HG03342 (cell line): ENCODE results near the gene S100A6.

Source experiments
- ATAC-seq: cut with Tn5 transposase; IDR thresholded peaks from one replicate; pipeline ENCODE4 v1.9.1; 2021; ENCODE audit warnings: mild to moderate bottlenecking, moderate library complexity; ENCODE audit not compliant: unreplicated experiment

Gene S100A6

DNA sequence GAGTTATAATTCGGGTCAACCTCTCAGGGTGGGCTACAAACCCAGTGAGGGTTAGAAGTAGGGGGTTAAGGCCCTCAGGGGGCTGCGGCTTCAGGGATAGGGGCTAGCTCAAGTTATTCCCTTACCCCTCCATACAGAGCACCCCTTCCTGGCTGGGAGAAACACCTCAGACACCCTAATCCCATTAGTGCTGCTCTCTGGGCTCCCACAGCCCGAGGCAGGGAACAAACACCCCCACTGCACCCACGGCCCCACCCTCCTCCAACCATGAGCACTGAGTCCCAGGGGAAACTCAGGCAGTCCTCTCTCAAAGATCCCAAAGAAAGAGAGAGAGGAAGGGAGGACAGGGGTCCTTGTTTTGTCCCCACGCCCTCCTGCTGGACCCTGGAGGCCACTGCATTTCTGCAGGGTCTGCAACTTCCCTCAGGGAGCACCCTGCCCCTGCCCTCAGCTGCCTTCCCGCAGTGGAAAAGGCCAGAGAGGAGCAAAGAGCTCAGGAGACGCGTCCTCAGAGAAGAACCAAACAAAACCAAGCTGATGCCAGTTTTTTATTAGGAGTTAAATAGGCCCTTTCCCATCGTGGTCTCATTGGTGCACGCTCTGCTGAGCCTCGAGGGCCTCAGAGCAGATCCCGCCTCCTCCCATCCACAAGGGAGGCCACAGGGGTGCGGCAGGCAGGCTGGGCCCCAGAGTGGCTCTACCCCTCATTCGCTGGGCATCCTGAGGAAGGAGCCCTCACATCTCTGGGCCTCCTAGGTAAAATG is 11.2 kb upstream of the S100A6 start:
- no peak for ATAC-seq

DNA sequence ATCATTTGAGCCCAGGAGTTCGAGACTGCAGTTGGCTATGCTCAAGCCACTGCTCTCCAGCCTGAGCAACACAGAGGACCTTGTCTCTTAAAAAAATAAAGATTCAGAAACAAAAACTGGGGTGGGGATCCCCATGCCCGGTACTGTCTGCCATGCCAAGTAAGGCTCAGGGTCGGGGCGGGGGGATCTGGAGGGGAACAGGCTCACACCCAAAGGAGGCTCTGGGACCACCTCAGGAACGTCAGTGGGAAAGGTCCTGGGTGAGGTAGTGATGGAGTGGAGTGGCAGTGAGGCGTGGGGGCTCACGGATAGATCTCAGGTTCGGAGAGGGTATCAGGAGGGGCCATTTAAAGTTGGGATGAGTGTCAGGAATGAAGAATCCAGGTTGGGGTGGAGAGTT is 10.6 kb upstream of the S100A6 start:
- no peak for ATAC-seq

DNA sequence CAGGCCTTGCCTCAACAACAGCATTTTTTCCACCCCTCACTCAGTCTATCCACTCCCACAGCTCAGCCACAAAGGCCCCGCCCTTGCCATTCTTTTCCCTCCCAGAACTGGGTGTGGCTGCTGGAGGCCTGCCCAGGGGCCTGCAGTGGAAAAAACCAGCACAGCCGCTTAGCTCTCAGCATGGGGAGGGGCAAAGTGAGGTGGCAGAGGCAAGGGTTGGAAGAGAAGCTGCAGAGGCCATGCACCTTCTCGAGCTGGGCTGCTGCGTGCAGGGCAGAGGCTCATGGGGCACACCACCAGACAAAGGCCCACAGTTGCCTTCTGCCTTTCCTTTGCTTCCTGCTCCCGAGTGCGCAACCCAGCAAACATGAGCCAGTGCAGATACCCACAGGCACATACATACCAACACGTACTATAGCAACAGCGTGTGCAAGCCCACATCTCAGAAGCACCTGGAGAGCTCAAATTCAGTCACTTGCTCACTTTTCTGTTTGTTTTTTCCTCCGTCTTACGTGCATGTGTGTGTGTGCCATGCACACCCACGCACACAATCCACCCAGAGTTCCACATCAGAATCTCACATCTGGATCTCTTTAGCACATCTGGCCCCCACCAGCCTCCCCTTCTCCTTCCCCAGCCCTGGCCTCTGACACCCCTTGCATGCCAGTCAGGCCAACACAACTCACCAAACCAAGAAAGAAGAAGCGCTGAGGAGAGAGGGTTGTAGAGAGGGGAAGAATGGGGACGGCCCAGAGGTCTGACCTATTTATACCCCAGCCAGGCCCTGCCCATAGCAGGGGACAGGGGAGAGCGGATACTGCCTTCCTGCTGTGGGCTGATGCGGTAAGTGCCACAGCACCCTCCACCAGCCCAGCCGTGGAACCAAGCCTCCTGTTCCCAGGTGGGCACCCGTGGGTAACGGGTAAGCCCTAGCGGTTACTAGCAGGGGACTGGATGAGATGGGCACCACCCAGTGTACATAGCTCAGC is 9.6 kb upstream of the S100A6 start, which contains the start of gene S100A4:
S100A4 (minus strand) TSS at position 740 of the 989 bp plus-strand sequence. CDS start 1,012 bp downstream, outside the sequence.
- ATAC-seq, result peak; percentile 48

DNA sequence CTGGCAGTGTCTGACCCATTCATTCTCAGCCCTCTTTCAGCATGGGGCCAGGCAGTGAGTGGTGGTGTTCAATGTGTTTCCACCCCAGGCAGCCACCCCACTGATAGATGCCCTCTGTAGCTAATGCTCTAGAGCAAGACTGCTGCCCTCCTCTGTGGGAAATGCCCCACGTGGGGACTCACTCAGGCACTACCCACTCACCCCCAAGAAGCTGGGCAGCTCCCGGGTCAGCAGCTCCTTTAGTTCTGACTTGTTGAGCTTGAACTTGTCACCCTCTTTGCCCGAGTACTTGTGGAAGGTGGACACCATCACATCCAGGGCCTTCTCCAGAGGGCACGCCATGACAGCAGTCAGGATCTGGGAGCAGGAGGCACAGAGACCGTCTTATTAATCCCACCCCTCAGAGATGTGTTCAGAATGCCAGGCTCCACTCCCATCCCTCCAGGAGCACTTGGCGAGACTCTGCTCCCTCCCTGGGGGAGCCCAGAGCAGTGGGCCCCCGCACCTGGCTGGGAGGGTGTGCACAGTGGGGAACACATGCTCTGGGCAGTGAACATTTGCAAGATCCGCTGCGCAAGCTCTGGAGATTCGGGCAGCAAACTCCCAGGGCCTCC is 8.8 kb upstream of the S100A6 start:
- ATAC-seq, result no peak

DNA sequence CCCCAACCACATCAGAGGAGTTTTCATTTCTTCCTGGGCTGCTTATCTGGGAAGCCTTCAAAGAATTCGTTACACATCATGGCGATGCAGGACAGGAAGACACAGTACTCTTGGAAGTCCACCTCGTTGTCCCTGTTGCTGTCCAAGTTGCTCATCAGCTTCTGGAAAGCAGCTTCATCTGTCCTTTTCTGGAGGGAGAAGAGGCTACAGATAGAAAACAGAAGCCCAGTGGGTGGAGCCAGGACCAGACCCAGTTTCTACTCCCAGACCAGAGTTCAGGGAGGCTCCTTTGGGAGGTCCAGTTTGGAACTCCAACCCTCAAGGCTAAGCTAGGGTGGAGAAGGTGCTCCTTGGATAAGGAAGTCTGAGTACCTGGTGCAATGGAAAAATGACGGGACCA is 7.9 kb upstream of the S100A6 start:
- ATAC-seq, result no peak

DNA sequence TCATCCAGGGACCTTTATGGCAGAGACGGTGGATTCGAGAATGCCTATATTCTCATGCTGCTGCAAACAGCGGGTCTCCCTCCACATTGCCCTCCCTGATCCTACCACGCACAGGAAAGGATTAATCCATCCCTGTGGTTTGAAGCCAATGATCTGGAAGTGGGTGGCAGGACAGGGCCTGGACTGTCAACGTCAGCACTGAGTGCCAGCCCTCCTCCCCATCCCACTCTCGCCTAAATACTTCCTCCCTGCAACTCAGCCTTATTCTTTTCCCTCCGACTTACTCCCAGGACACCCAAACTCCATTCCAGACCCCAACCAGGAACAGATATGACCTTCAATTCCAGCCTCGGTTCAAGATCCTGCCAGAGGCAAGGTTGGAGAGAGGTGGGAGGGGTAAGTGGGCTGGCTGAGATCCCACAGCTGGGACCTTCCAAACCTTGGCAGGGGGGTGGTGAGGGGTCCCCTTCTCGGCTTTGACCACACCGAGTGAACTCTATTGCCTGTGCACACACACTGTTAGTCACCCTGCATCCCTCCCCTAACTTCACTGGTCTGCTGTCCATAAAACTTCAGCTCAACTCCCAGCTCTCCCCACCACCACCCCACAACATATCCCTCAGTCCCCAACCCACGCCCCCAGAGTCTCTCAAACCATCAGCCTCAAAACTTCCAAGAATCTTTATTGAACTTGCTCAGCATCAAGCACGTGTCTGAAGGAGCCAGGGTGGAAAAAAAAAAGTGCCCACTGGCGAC is 7.3 kb upstream of the S100A6 start:
- ATAC-seq, result no peak

DNA sequence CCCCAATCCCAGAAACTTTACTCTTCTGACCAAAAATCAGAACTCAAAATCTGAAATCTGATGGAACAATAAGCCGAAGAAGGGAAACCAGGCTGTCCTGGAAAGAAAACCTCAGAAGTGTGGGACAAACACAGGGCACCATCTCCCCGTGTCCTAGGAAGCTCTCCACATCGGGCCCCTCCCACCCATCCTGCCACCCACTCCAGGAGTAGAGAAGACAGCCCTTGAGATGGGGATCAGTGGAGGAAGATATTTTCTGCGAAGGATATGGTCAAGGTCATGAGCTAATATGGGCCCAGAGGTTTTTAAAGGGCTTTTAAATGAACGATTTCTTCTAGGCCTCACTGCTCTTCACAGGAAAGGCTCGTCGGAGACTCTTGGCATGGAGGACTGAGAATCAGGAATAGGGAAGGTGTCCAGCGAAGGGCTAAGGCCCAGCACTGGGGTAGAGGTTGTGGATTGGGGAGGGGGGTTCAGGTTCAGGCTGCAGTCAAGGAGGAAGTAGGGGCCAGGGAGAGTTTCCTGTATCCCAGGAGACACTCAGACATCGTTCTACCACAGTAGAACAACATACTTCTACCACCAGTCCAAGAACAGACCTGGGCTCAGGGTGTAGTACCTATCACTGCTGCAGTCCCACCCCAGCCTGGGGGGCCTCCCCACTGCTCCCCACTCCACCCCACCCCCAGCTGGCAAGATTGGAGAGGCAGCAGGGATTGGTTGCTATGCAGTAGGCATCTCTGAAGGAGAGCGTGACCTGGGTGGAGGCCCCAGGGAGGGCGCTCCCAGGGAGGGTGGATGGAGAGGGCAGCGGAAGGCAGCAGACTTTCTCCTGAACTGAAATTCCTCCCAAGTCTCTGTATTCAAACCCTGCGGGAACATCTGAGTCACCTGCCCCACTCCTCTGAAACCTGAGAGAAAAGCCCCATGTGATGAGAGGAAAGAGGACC is 6.1 kb upstream of the S100A6 start:
- ATAC-seq, result no peak

DNA sequence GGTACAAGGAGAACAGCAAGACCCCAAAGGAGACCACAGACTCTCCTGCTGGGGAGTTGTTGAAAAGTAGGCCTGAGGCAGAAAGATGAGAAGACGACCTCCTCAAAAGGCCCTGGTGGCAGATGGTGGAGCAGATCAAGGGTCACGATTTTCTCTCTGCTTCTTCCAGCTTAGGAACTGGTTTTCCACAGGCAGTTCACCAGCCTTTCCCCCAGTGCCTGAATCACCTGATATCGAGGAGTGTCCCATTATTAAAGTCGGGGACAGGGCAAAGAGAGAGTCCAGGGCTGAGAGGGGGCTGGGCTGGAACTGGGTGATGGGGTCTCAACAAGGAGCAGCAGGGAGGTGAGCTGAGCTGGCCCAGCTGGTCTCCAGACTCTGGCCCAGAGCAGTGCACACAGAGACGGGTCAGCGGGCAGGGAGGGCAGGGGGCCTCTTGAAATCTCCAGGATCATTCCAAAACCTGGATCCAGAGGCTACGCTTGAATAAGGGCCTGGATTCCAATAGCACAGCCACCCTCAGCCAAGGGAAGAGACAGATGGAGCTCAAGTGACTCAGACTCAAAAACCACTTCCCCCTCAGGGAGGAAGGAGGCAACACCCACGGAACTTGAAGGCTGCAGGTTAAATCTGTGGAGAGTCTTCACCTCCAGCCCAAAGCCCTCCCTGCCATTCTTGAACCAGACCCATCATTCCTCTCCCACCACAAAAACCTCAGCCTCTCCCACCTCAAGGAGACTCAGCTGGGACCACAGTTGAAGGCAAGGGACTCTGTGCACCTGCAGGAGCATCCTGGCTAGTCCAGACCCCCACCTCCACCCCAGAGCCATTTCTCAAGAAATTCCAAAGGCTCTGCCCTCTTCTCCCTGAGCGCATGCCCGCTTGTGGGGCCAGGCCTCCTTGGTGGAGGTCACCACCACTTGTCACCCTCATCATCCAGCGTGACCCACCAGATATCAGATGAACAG is 4.9 kb upstream of the S100A6 start, which contains the start of gene S100A5:
S100A5 (minus strand) TSS at position 541 of the 968 bp plus-strand sequence. CDS start 743 bp downstream, outside the sequence.
- ATAC-seq, result no peak

DNA sequence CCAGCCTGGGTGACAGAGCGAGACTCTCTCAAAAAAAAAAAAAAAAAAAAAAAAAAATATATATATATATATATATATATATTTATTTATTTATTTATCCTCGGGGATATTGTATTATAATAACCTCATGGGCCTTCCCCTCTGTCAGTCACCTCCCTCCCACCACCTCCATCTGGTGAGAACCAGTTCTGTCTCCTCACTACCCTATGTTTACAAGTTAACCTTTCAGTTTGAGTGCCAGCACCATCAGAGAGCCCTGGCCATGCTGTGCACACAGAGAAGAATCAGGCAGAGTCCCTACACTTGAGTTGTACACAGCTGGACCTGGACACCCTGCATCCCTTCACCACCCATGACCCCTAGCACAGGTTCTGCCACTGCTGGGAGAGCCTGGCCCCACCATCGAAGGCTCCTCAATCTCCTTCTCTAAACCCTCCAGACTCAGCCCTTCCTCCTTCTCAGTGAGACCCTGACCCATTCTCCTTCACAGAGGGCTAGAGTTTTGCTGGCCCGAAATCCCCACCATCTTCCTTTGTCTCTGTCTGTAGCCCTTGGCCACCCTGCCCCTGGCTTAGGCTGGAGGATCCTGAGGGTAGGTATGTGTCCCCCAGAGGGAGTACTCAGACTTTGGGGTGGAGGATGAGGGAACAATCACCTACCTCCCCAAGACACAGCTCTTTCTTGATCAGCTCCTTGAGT is 3.8 kb upstream of the S100A6 start:
- no peak for ATAC-seq

DNA sequence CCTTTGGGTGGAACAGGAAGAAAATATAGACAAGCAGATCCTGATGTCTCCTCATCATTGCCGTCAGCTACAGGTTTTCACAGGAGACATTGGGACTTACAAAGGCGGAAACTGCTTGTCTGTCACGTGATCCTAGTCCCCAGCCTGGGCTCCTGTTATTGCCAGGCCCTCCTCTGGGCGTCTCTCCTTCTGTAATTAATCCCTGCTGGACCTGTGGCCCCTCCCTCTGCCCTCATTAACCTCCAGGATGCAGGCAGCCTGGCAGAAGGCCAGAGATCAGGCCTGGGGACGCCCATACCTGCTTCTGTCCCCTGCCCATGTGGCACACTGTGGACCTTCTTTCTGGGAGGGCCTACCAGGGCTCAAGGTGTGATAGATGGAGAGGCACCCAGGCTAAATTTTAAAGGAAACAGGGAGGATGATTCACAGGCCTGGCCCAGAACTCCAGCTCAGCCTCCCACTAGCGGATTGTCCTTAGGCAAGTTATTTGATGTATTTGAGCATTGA is 2.6 kb upstream of the S100A6 start:
- no peak for ATAC-seq

DNA sequence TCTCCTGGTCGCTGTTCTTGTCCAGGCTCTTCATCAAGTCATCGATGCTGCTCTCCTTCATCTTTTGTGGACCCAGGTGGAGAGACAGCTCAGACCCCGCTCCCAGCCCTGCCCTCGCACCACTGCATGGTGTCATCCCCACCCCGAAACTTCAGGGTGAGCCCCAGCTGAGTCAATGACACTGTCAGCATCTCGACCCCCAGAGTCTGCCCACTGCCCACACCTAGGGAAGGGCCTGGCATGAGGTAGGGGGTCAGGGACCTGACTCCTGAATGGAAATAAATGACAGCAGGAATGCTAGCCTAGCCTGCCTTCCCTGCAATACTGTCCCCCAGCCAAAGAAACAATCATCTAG is 1.6 kb upstream of the S100A6 start:
- no peak for ATAC-seq

DNA sequence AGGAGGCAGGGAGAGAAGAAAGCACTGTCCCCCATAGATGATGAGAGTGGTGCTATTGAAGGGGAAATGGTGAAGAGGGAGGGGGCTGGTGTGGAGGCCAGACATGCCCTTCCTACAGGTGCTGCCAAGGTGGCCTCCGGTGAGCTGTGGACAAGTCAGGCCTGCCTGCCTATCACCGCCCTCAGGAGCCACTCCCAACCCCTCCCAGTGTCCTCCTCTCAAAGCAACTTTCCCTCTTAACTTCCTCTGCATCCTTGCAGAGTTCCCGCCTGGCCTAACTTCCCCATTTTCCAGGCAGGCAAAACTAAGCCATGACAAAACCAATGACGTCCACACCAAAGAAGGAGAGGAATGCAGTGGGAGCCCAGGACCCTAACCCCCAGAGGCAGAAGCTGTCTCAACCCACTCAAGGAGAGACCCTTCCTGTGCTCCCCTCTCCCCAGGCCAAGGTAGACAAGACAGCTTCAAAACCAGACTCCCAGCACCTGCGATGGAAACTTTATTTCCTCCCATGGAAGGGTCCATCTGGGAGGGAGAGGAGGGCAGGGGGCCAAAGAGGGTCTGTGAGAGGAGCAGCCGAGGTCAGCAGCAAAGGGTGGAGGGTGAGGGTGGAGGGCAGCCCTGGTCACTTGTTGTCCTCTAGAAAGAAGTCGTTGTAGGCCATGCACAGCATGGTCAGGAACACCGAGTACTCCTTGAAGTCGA is 1.0 kb upstream of the S100A6 start:
- no peak for ATAC-seq

DNA sequence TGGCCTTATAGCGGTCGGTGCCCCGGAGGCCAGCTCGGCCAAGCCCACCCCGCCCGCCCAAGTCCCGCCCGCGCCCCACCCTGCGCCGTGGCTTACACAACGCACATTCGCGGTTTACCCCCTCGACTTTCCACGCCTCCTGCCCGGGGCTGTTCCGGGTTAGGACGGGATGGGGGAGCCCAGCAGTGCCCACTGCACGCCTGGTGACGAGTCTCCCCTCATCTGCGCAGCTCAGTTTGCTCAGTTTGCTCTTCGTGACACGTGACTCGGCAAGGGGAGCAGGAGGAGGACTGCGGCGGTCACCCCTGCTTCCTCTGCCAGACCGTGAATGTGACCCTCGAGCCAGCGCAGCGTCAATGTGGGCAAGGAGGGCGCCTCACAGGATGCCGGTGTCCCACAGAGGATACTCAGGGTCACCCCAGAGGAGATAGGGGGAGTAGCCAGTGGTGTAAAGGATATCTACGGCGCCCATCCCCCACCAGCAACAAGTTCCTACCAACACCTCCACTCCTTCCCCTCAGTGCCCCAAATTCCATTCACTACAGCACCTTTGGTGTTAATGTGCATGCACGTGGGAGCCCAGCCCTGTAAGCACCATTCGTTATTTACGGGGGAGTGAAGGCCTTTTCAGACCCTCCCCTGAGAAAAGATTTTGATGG is 350 bp upstream of the S100A6 start:
- no peak for ATAC-seq

DNA sequence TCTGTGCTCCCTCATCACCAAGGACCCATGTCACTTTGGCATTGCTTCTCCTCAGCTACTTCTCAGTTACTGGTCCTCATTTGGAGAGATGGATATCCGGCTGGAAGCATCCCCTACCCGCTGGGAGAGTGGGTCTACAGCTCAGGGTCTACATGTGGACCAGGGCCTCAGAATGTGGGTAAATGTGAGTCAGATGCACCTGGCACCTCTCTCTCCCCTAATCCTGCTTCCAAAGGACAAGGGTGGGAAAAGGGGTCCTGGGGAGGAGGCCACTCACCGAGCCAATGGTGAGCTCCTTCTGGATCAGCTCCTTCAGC is 908 bp downstream of the S100A6 start:
- ATAC-seq, result no peak

DNA sequence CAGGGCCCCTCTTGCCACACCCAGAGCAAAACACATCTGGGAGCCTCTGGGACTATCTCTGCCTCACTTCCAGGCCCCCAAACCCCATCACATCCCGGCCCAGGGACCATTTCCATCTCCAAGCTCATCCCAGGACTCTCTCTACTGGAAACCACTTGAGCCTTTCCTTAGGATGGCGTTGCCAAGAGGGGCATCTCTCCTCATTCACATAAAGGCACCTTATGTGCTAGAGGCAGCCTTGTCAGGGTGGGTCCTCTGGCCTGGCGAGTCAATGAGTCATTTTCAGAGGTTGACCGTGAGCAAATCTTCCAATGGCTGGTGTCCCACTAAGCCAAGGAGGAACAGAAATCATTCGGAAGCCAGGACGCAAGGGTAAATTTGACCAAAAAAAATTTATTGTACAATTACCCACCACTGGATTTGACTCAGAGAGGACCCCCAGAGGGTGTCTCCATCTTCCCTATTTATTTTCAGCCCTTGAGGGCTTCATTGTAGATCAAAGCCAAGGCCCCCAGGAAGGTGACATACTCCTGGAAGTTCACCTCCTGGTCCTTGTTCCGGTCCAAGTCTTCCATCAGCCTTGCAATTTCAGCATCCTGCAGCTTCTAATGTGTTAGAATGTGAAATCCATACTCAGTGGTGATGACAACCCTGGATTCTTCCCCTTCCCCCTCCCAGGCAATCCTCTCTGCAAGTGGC is 1.4 kb downstream of the S100A6 start:
- ATAC-seq, result no peak

DNA sequence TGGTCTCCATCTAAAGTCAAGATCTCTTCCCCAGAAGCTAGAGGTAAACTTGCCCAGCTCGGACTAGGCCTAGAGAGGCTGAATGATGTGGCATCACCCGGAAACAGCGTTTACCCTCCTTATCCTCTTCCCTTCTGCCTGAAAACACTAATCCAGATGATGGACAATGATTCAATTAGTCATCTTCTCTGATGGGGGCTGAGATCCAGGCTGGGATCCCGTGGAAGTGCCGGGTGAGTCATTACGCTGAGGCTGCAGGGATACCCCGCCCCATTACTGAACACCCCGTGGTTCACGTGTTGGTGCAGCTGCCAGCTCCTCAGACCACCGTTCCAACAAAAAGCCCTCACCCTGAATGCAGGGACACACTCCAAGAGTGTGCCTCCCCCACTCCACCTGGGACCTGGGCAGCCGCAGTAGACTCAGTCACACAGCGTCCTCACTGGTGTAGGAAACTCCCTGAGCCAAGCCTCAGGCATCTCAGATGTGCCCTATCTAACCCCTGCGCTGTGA is 2.0 kb downstream of the S100A6 start:
- ATAC-seq, result no peak
